ENCODE results near the gene PSMA7.

PSMA7 gene

DNA sequence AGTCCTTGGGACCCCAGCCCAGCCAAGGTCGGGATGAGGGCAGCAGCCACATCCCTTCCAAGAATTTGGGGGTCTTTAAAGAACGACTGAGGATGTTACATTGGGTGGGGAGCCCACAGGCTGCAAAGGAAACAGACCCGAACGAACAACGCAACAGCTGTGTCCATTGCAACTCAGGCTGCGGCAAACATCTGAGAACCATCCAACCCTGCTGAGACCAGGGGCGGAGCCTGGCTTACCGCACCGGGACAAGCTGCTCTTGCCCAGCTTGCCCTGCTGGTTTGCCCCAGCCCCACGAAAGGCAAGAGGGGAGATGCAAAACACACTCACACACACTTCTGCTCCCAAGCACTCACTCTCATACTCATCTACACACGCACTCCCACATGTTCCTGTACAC lies 56.0 kb downstream of the PSMA7 start:
- DNase-seq = no peak
- ATAC-seq = no peak
